Brain microvascular endothelial cell (primary cell): ENCODE data around the gene ADGRG6.

Source experiments
- DNase-seq: peaks from one replicate; pipeline ENCODE4 v3.0.0-alpha.2; 2020
- H3K27ac ChIP-seq: fragments of 250-450 bp; sonication (Bioruptor Pico); 2 replicates; pipeline ENCODE4 v1.5.1; 2020; ENCODE audit warnings: mild to moderate bottlenecking, moderate library complexity
- H3K27me3 ChIP-seq: fragments of 250-450 bp; sonication (Bioruptor Pico); replicated peaks from 2 replicates; pipeline ENCODE4 v1.5.1; 2020; ENCODE audit warnings: mild to moderate bottlenecking
- H3K36me3 ChIP-seq: fragments of 250-450 bp; sonication (Bioruptor Pico); replicated peaks from 2 replicates; pipeline ENCODE4 v1.5.1; 2020; ENCODE audit warnings: mild to moderate bottlenecking
- H3K4me3 ChIP-seq: 2 replicates; pipeline ENCODE4 v1.5.1; 2011; ENCODE audit warnings: low read depth, mild to moderate bottlenecking, control low read depth, low read length, moderate library complexity
- in situ Hi-C: cut with HindIII; loops from 2 replicates; pipeline ENCODE4 v1.10.0; 2017; ENCODE audit warnings: low sequenced_read_pairs, low pct_ligation_motif_present
- TF ChIP-seq, protein P1 (sequence below): IDR thresholded peaks from 2 replicates; pipeline ENCODE4 v1.5.1; 2011; ENCODE audit warnings: low read depth, mild to moderate bottlenecking, moderate library complexity, low read length, control low read depth, inconsistent platforms; ENCODE audit errors: missing control alignments

Gene ADGRG6

DNA sequence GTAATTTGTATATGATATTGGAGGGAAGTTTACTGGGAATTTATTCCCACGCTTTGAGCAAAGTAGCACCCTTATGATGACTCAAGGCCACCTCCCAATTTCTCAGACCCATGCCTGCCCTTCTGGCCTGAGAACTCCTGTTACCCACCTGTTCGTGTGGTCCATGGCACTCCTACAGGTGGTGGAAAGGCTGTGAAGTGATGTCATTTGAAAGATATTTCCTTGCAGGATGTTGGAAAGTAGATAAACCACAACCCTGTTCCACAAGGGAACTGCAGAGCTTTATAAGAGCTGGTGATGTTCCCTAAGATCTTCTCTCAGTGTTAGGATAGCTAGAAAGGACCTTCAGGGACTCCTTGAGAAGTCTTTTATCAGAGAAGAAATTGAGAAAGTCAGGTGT lies 70.5 kb downstream of the ADGRG6 start:
- no peak overlapping the region for H3K4me3 ChIP-seq
- in situ Hi-C loops: no loop called here
- TF ChIP-seq, protein P1, sequence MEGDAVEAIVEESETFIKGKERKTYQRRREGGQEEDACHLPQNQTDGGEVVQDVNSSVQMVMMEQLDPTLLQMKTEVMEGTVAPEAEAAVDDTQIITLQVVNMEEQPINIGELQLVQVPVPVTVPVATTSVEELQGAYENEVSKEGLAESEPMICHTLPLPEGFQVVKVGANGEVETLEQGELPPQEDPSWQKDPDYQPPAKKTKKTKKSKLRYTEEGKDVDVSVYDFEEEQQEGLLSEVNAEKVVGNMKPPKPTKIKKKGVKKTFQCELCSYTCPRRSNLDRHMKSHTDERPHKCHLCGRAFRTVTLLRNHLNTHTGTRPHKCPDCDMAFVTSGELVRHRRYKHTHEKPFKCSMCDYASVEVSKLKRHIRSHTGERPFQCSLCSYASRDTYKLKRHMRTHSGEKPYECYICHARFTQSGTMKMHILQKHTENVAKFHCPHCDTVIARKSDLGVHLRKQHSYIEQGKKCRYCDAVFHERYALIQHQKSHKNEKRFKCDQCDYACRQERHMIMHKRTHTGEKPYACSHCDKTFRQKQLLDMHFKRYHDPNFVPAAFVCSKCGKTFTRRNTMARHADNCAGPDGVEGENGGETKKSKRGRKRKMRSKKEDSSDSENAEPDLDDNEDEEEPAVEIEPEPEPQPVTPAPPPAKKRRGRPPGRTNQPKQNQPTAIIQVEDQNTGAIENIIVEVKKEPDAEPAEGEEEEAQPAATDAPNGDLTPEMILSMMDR: peak; percentile 7
- H3K27me3 ChIP-seq: no peaks in the 10 kb centered on the region
- H3K27ac ChIP-seq: no peak overlapping the region
- H3K36me3 ChIP-seq: no peaks in the 10 kb centered on the region
- peak; percentile 26 for DNase-seq

DNA sequence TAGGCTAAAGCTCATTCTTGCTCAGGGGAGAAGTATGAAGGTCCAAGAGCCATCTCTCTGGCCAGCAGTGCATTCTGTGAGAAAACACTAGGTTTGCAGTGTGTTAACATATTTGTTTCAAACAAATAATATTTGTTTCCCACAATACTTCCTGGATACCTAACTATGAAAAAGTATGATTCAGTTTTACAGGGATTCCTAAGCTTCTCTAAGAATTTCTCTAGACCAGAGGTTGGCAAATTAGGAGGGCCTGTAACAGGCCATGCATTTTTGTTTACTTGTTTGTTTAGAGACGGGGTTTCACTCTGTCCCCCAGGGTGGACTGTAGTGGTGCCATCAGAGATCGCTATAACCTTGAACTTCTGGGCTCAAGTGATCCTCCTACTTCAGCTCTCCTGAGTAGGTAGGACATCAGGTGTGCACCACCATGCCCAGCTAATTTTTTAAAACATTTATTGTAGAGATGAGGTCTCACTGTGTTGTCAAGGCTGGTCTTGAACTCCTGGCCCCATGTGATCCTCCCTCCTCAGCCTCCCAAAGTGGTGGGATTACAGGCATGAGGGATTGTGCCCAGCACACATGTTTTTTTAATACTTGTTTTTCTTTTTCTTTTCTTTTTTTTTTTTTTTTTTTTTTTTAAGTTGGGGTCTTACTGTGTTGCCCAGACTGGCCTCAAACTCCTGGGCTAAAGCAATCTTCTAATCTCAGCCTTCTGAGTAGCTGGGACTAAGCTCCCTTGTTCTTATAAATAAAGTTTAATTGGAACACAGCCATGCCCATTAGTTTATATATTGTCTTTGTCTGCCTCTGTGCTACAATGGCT lies 71.7 kb downstream of the ADGRG6 start:
- TF ChIP-seq, protein P1: no peak
- Histone ChIP-seq H3K27ac (no peak overlapping the region), H3K36me3 (no peaks in the 10 kb centered on the region), H3K4me3 (no peak overlapping the region), H3K27me3 (no peaks in the 10 kb centered on the region)
- no peak for DNase-seq
- in situ Hi-C loops: no loop called here

DNA sequence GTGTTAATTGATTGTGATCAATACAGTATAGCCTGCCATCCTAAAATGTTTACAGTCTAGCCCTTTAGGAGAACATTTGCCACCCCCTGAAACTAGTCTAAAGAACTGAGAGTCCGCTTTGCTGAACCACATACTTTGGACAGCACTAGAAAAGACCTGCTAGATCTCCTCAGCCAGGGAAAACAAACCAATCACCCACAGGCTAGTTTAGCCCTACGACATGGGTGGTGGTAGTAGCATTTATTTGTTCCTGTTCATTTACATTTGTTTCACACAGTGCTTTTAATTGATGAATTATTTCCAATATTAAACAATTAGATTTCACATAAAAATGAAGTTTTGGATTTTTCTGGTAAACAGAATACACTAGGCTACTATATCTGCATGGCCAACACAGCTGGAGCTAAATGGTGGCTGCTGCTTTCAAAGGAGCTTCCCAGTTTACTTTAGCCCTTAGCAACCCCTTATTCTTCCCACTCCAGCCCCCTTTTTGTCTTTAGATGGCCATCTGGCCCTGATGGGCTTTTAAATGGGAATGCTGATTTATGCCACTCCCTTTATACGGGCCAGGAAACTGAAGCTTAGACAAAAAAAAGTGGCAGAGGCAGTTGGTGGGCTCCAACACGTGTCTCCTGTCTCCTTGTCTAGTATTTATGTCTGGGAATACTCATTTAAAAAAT lies 72.4 kb downstream of the ADGRG6 start:
- in situ Hi-C loops: no loop called here
- Histone ChIP-seq H3K4me3 (no peak overlapping the region), H3K36me3 (no peaks in the 10 kb centered on the region), H3K27me3 (no peaks in the 10 kb centered on the region), H3K27ac (peak overlapping the region; percentile 73)
- TF ChIP-seq, protein P1: no peak
- DNase-seq: no peak

DNA sequence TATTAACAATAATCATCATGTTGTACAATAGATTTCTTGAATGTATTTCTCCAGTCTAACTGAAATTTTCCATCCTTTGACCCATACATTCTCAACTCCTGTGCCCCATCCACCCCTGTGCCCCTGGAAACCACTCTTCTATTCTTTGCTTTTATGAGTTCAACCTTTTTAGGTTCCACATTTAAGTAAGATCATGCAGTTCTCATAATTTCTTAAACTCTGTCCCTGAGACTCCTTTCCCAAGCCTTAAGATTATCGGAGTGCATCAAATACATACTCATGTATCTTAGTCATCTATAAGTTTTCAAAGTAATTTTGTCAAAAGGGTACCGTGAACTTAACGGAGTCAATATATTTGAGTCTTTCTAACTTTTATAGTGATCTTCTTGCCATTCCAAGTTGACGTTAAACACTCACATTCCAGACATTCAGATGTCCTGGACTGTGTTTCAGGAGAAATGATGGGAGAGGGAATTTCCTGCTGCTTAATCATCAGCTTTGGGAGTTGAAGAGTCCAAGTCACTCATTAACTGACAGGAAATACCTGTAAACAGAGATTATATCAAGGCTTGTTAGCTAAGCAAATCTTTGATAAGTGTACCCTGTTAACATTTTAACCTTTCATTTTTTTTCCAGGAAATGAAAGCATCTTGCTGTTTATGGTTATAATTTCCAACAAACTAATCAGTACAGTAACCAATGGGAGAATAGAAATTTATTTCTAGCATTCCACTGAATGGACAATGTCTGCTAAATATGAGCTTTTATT lies 73.3 kb downstream of the ADGRG6 start:
- in situ Hi-C loops: no loop called here
- peak; percentile 83 for DNase-seq
- Histone ChIP-seq H3K4me3 (no peak overlapping the region), H3K27ac (peak overlapping the region; percentile 73), H3K27me3 (no peaks in the 10 kb centered on the region), H3K36me3 (no peaks in the 10 kb centered on the region)
- TF ChIP-seq, protein P1: no peak

DNA sequence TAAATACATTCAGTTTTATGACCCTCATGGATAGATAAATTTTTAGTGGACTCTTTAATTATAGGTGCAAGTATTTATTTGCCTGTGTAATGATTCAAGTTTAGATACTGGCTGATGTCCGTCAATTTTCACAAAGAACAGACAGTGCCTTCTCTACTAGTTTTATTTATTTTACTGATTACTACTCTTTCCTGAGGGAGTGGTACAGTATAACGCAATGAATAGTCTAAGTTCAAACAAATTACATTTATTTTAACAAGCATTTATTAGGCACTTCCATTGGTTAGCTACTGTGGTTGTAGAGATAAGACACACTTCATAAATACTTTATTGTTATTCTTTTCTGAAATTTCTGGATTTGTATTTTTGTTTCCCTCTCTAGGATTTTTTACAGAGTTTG lies 74.3 kb downstream of the ADGRG6 start:
- in situ Hi-C loops: no loop called here
- Histone ChIP-seq H3K4me3 (no peak overlapping the region), H3K36me3 (no peaks in the 10 kb centered on the region), H3K27ac (no peak overlapping the region), H3K27me3 (no peaks in the 10 kb centered on the region)
- no peak for DNase-seq
- TF ChIP-seq, protein P1: no peak
